GM23248 (cell line): ENCODE measurements around the gene LDLRAD2. TPM values are rescaled to one million over a fixed set of nuclear protein-coding genes. Genes with fewer than 3 reads are reported as not detected.

Experiments used
- DNase-seq: peaks from one replicate; pipeline ENCODE4 v3.0.0-alpha.2; 2015
- H2AFZ ChIP-seq: fragments of 200-600 bp; sonication (generic); 2 replicates; pipeline ENCODE4 v1.6.1; 2016; ENCODE audit warnings: antibody characterized with exemption
- H3F3A ChIP-seq: fragments of 200-600 bp; sonication (generic); 2 replicates; pipeline ENCODE4 v1.6.1; 2016; ENCODE audit warnings: mild to moderate bottlenecking, antibody characterized with exemption, mixed run types; ENCODE audit not compliant: insufficient read depth
- H3K27ac ChIP-seq: fragments of 200-600 bp; sonication (generic); 2 replicates; pipeline ENCODE4 v1.5.1; 2016; ENCODE audit warnings: mild to moderate bottlenecking
- H3K27me3 ChIP-seq: fragments of 200-600 bp; sonication (generic); replicated peaks from 2 replicates; pipeline ENCODE4 v1.6.1; 2016; ENCODE audit warnings: mild to moderate bottlenecking; ENCODE audit not compliant: insufficient read depth
- H3K36me3 ChIP-seq: fragments of 200-600 bp; sonication (generic); 2 replicates; pipeline ENCODE4 v1.6.1; 2016; ENCODE audit warnings: low read depth, mild to moderate bottlenecking
- H3K4me1 ChIP-seq: fragments of 200-600 bp; sonication (generic); 2 replicates; pipeline ENCODE4 v1.6.1; 2016; ENCODE audit warnings: mild to moderate bottlenecking; ENCODE audit not compliant: insufficient read depth
- H3K4me2 ChIP-seq: fragments of 200-600 bp; sonication (generic); one replicate; pipeline ENCODE4 v1.6.1; 2016; ENCODE audit warnings: mild to moderate bottlenecking; ENCODE audit not compliant: unreplicated experiment
- H3K4me3 ChIP-seq: fragments of 200-600 bp; sonication (generic); 2 replicates; pipeline ENCODE4 v1.5.1; 2016; ENCODE audit warnings: mild to moderate bottlenecking
- H3K79me2 ChIP-seq: fragments of 200-600 bp; sonication (generic); 2 replicates; pipeline ENCODE4 v1.6.1; 2016; ENCODE audit warnings: mild to moderate bottlenecking; ENCODE audit not compliant: insufficient read depth
- H3K9ac ChIP-seq: fragments of 200-600 bp; sonication (generic); 2 replicates; pipeline ENCODE4 v1.6.1; 2016; ENCODE audit warnings: mild to moderate bottlenecking
- H3K9me2 ChIP-seq: fragments of 200-600 bp; sonication (generic); 2 replicates; pipeline ENCODE4 v1.6.1; 2016; ENCODE audit warnings: mixed run types, mild to moderate bottlenecking, moderate library complexity; ENCODE audit not compliant: insufficient read depth
- H3K9me3 ChIP-seq: fragments of 200-600 bp; sonication (generic); one replicate; pipeline ENCODE4 v1.6.1; 2017; ENCODE audit warnings: low read depth
- H4K20me1 ChIP-seq: fragments of 200-600 bp; sonication (generic); 2 replicates; pipeline ENCODE4 v1.6.0; 2016; ENCODE audit not compliant: insufficient read depth
- EZH2 ChIP-seq: fragments of 200-600 bp; sonication (generic); IDR thresholded peaks from 2 replicates; pipeline ENCODE4 v1.6.1; 2018; ENCODE audit warnings: antibody characterized with exemption, mild to moderate bottlenecking; ENCODE audit not compliant: insufficient read depth, poor library complexity, severe bottlenecking
- EZH2phosphoT487 ChIP-seq: fragments of 200-600 bp; sonication (generic); IDR thresholded peaks from 2 replicates; pipeline ENCODE4 v1.6.1; 2018; ENCODE audit warnings: antibody characterized with exemption, moderate library complexity, mild to moderate bottlenecking, low read depth; ENCODE audit not compliant: insufficient read depth
- WGBS, 2 experiments: methylation state at CpG; one replicate each; pipeline ENCODE4 v1.1.6; 2015 to 2017; ENCODE audit warnings: low lambda C conversion rate in 2 of 2, low coverage in 1 of 2; ENCODE audit errors: missing lambda C conversion rate in 2 of 2; 5-methylcytosine and 5-hydroxymethylcytosine counted together
- in situ Hi-C: fragments of 300-500 bp; cut with MboI; formaldehyde crosslinking; loops from 2 replicates; pipeline ENCODE4 v1.15.0; 2020
- polyA plus RNA-seq: library from polyadenylated mRNA; unstranded; fragments of >200 nt; fragmentation: Nextera tagmentation; extraction: Ambion mirVana; gene quantifications from 2 replicates; pipeline ENCODE4 v1.2.1, GENCODE V29; 2016
- total RNA-seq: library from RNA; depleted of rRNA; stranded (reverse); fragments of >200 nt; shearing (Covaris generic); gene quantifications from 2 replicates; pipeline ENCODE4 v1.2.3, GENCODE V29; 2014; rRNA removed

The LDLRAD2 gene
- total and polyA plus RNA-seq, 2 experiments from 2014 or later = 8.5 TPM; not detected in 1

DNA sequence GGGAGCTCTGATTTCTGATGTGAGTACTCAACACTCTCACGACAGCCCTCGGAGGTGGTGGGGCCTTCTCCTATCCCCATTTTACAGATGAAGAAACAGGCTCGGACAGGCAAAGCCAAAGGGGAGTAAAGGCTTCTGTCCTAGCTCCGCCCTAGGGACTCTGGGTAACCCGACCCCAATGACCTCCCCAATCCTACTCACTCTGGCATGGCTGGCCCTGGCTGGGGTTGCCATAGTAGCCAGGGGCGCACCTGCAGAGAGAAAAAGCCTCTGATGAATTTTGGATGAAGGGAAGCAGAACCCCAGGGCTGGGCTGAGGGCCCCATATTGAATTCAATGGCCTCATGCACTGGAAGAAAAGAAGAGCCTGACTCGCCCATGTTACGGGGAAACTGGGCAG lies 61.1 kb downstream of the LDLRAD2 start:
- in situ Hi-C loops = no loop called here
- H3K79me2 ChIP-seq = peaks cover 19% of the 10 kb centered on the region

DNA sequence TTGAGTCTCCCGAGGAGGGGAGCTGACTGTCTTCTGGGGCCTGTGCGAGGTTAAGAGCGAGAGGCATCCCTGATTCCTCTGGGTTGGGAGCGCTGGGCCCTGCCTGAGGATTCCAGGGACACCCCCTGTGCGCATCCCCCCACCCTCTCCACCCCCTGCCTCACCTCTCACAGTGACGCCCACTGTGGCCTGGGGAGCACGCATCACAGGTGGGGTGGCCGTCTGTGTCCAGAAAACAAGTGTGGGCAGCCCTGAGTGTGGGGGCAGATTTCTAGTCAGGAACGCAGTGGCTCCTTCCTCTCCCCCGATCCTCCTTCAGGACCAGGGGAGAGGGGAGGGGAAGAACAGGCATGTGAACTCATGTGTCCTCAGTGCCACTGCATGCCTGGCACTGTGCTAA lies 61.7 kb downstream of the LDLRAD2 start:
- 95 to 98% methylated on average over 8 to 10 of the region's 10 CpGs for WGBS, 2 experiments
- Histone ChIP-seq H3K79me2 (peaks cover 13% of the 10 kb centered on the region), H3K4me2 (no peak overlapping the region), H3K9ac (no peak overlapping the region), H3K4me1 (peaks cover 11% of the 10 kb centered on the region), H4K20me1 (no peaks in the 10 kb centered on the region), H3K27me3 (no peaks in the 10 kb centered on the region), H2AFZ (no peak overlapping the region), H3K9me3 (no peaks in the 10 kb centered on the region), H3F3A (peaks cover 20% of the 10 kb centered on the region; the same call in 1 of the 2 replicates), H3K9me2 (no peaks in the 10 kb centered on the region), H3K4me3 (no peak overlapping the region), H3K27ac (no peak overlapping the region), H3K36me3 (peaks cover 79% of the 10 kb centered on the region)
- in situ Hi-C loops = no loop called here
- TF ChIP-seq EZH2phosphoT487 (no peak), EZH2 (no peak)
- no peak for DNase-seq

More for the DNA sequence above, 61.1 kb downstream of the LDLRAD2 start:
- H3K9me2 ChIP-seq = no peaks in the 10 kb centered on the region
- WGBS, 2 experiments = 80 to 92% methylated on average over 8 of the region's 8 CpGs
- H3K27me3 ChIP-seq = no peaks in the 10 kb centered on the region
- H3K4me1 ChIP-seq = peaks cover 11% of the 10 kb centered on the region
- H3K36me3 ChIP-seq = peaks cover 78% of the 10 kb centered on the region
- H3K4me3 ChIP-seq = no peak overlapping the region
- H3K27ac ChIP-seq = no peak overlapping the region
- H3K9me3 ChIP-seq = no peaks in the 10 kb centered on the region
- H2AFZ ChIP-seq = no peak overlapping the region
- no peak overlapping the region for H3K9ac ChIP-seq
- no peaks in the 10 kb centered on the region for H4K20me1 ChIP-seq
- H3F3A ChIP-seq = peaks cover 24% of the 10 kb centered on the region; the same call in 1 of the 2 replicates
- no peak overlapping the region for H3K4me2 ChIP-seq
- DNase-seq = no peak
- no peak for TF ChIP-seq EZH2
- no peak for TF ChIP-seq EZH2phosphoT487

DNA sequence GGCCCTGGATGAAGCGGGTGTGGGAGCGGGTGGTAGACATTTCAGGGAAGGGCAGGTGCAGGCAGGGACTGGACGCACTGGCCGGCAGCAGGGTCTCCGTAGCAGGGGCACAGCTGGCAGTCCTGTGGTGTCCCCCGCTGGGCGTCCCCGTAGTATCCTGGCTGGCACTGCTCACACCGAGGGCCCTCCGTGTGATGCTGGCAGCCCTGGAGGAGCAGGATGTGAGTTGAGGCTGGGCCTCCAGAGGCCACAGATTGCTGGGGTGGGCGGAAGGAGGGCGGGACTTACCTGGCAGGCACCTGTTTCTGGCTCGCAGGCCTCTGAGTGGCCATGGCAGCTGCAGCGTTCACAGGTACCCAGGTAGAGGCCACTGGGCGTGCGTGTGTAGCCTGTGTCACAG lies 62.3 kb downstream of the LDLRAD2 start:
- Histone ChIP-seq H2AFZ (no peak overlapping the region), H3K36me3 (peaks cover 81% of the 10 kb centered on the region), H3F3A (peaks cover 16% of the 10 kb centered on the region; the same call in 1 of the 2 replicates), H3K9ac (no peak overlapping the region), H3K9me2 (no peaks in the 10 kb centered on the region), H3K79me2 (peaks cover 15% of the 10 kb centered on the region), H3K4me2 (no peak overlapping the region), H3K9me3 (no peaks in the 10 kb centered on the region), H3K4me3 (no peak overlapping the region), H3K27ac (no peak overlapping the region), H4K20me1 (no peaks in the 10 kb centered on the region), H3K27me3 (no peaks in the 10 kb centered on the region), H3K4me1 (peaks cover 11% of the 10 kb centered on the region)
- in situ Hi-C loops = no loop called here
- DNase-seq = no peak
- TF ChIP-seq EZH2phosphoT487 (no peak), EZH2 (no peak)
- WGBS, 2 experiments = 82 to 84% methylated on average over 16 of the region's 16 CpGs

Other genes starting within 250 kb of the LDLRAD2 start
- 0.97 TPM in 1 of 2 replicates, not detected in the other for gene RAP1GAP, start 142.9 kb upstream of the LDLRAD2 start, total RNA-seq
- 0.41 and 0.67 TPM in 2 replicates for gene RAP1GAP, start 142.9 kb upstream of the LDLRAD2 start, polyA plus RNA-seq
- 34.3 and 43.0 TPM in 2 replicates for gene USP48, start 29.1 kb upstream of the LDLRAD2 start, total RNA-seq
- 52.6 and 60.4 TPM in 2 replicates for gene USP48, start 29.1 kb upstream of the LDLRAD2 start, polyA plus RNA-seq
- gene HSPG2, start 125.0 kb downstream of the LDLRAD2 start, total RNA-seq = 407 and 458 TPM in 2 replicates
- gene HSPG2, start 125.0 kb downstream of the LDLRAD2 start, polyA plus RNA-seq = 123 and 126 TPM in 2 replicates
- gene CELA3B, start 164.8 kb downstream of the LDLRAD2 start, total RNA-seq = not detected in 2 replicates
- not detected in 2 replicates for gene CELA3B, start 164.8 kb downstream of the LDLRAD2 start, polyA plus RNA-seq
- not detected in 2 replicates for gene CELA3A, start 189.4 kb downstream of the LDLRAD2 start, total RNA-seq
- gene CELA3A, start 189.4 kb downstream of the LDLRAD2 start, polyA plus RNA-seq = not detected in 2 replicates
- gene CDC42, start 240.4 kb downstream of the LDLRAD2 start, total RNA-seq = 403 and 420 TPM in 2 replicates
- 159 TPM in 2 replicates for gene CDC42, start 240.4 kb downstream of the LDLRAD2 start, polyA plus RNA-seq